ENCODE measurements around the gene GALNT15. TPM values are rescaled to one million over a fixed set of nuclear protein-coding genes. Genes with fewer than 3 reads are reported as not detected.

The GALNT15 gene
- 10 to 100 TPM in 2 of 3 donors, 1 to 10 TPM in 1; 5.5 to 47.0 (median 12.5) TPM for total RNA-seq
- long read RNA-seq, donor 1, full-length matches to known transcripts: 61 of 72 reads
- long read RNA-seq, donor 1, partial matches to known transcripts: 7 of 72 reads
- long read RNA-seq, donor 1, other reads (novel, unspliced or antisense): 4 of 72 reads
- long read RNA-seq, donor 2, full-length matches to known transcripts: 5 of 5 reads
- long read RNA-seq, donor 2, partial matches to known transcripts: 0 of 5 reads
- long read RNA-seq, donor 2, other reads (novel, unspliced or antisense): 0 of 5 reads

DNA sequence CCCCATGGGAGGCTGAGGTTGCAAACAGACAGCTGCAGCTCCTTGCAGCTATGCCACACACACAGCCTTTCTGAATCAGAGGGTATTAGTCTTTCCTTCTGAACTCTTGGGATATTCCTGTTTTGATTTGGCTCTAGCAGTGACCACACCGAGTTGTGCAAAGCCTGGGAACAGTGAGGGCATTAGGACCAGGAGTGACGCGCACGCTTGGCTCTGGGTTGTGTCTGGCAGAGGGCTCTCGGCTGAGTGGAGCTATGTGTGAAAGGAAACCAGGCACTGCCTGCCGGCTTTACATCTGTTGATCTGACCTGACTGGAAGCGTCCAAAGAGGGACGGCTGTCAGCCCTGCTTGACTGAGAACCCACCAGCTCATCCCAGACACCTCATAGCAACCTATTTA is at the start of gene GALNT15:
GALNT15 (plus strand) TSS at position 292 of the 400 bp plus-strand sequence. CDS start 472 bp downstream, outside the sequence.
- H3K4me1 ChIP-seq (ENCODE audit: low read depth): no peaks in the 10 kb centered on the region
- H3K36me3 ChIP-seq (ENCODE audit: low read depth): no peaks in the 10 kb centered on the region
- no peak for TF ChIP-seq CTCF (IDR thresholded peaks at IDR 0.05)
- H3K9me3 ChIP-seq: no peaks in the 10 kb centered on the region
- H3K4me3 ChIP-seq: no peak within 1 kb of the TSS
- intact Hi-C loops (cut with DNase I, micrococcal nuclease): no loop called here
- ATAC-seq (peak; percentile 56), DNase-seq (peak; percentile 51 to 75 (median 65))

DNA sequence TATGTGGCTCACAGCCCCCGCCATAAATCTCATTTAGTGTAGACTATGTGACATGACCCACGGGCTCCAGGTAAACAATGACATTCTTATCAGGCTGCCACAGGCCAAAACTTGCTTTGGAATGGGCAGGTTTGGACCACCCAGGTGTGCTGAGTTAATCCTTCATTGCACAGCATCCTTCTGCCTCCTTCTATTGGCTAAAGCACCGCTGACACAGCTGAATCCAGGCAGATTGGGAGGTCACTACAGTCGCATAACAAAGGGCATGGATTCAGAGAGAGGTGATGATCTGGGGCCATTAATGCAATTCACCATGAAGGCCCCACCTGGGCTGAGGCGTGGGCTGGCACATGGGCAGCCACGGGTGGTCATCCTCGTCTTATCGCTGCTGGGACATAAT is 47.8 kb upstream of the GALNT15 start:
- intact Hi-C loops (cut with DNase I, micrococcal nuclease): no loop called here
- Histone ChIP-seq H3K9me3 (no peaks in the 10 kb centered on the region), H3K4me3 (no peak overlapping the region), H3K36me3 (ENCODE audit: low read depth) (no peaks in the 10 kb centered on the region), H3K4me1 (ENCODE audit: low read depth) (peaks cover 8% of the 10 kb centered on the region)
- TF ChIP-seq CTCF (IDR thresholded peaks at IDR 0.05): no peak
- DNase-seq: no peak
- ATAC-seq: no peak

DNA sequence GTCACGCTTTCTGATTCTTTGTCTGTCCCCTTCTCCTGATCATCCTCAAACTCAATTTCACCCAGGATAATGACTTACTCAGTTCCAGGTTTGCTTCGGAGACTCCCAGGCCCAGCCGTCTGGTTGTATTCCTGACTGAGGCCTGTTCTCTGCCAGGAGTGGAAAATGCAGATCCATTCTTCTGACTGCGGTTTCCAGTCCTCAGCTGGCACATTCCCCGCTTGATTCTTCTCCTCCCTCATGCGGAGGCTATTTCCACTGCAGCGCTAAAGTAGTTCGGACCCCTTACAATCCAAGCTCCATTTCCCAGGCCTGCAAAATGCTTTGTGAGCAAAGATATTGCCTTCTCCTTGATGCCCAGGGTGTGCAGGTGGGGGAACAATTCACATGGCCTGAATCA is 47.2 kb upstream of the GALNT15 start:
- H3K4me1 ChIP-seq (ENCODE audit: low read depth): peaks cover 2% of the 10 kb centered on the region
- no peaks in the 10 kb centered on the region for H3K9me3 ChIP-seq
- H3K4me3 ChIP-seq: no peak overlapping the region
- no peak for DNase-seq
- intact Hi-C loops (cut with DNase I, micrococcal nuclease): no loop called here
- no peak for ATAC-seq
- TF ChIP-seq CTCF (IDR thresholded peaks at IDR 0.05): no peak
- H3K36me3 ChIP-seq (ENCODE audit: low read depth): no peaks in the 10 kb centered on the region

DNA sequence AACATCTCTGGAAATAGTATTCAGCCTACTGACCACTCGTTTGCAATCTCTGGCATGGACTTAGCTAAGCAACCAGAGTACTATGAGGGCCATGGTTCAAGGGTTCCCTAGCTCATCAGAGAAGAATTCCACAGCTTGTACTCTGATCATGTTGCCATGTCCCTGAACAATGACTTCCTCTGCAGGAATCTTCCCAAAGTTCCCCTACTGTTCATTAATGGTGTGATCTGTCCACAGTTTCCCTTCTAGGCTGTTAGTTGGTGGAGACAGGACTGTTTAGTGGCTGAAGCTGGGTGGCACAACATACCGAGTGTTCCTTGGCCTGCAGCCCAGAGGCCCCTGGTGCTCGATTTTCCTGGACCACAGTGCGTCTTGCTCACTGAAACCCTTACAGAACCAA is 44.4 kb upstream of the GALNT15 start:
- intact Hi-C loops (cut with DNase I, micrococcal nuclease): no loop called here
- no peaks in the 10 kb centered on the region for H3K36me3 ChIP-seq (ENCODE audit: low read depth)
- DNase-seq (no peak), ATAC-seq (peak; percentile 38)
- TF ChIP-seq CTCF (IDR thresholded peaks at IDR 0.05): no peak
- no peaks in the 10 kb centered on the region for H3K9me3 ChIP-seq
- no peaks in the 10 kb centered on the region for H3K4me1 ChIP-seq (ENCODE audit: low read depth)
- no peak overlapping the region for H3K4me3 ChIP-seq

GRCh38 chr3:16132190-16132589 is 42.3 kb upstream of the GALNT15 start:
- ATAC-seq: no peak
- intact Hi-C loops (cut with DNase I, micrococcal nuclease): no loop called here
- TF ChIP-seq CTCF (IDR thresholded peaks at IDR 0.05): no peak
- Histone ChIP-seq H3K9me3 (no peaks in the 10 kb centered on the region), H3K36me3 (ENCODE audit: low read depth) (no peaks in the 10 kb centered on the region), H3K4me1 (ENCODE audit: low read depth) (no peaks in the 10 kb centered on the region), H3K4me3 (no peak overlapping the region)
- DNase-seq: no peak

Data from mucosa of descending colon (tissue), 3 donors.